OCI-LY7 (cell line): ENCODE measurements around the gene C1orf74. TPM values are rescaled to one million over a fixed set of nuclear protein-coding genes. Genes with fewer than 3 reads are reported as not detected.

Source experiments
- BruUV-seq: library from RNA; stranded (reverse); fragments of 400-500 nt; replicated peaks from 2 replicates; lab custom pipeline; 2021; lab: Mats Ljungman, UMichigan
- CTCF ChIA-PET: fragments of 300-600 bp; sonication (Branson Sonifier 250); formaldehyde crosslinking; loops from one replicate; lab custom pipeline; 2022; ENCODE audit warnings: antibody characterized with exemption; ENCODE audit not compliant: unreplicated experiment; lab: Charles Lee
- POLR2A ChIA-PET: fragments of 300-600 bp; sonication (Branson Sonifier 250); formaldehyde crosslinking; loops from one replicate; lab custom pipeline; 2022; ENCODE audit warnings: antibody characterized with exemption; lab: Charles Lee
- DNase-seq: peaks from one replicate; pipeline ENCODE4 v3.0.0-alpha.2; 2015; ENCODE audit warnings: low spot score
- H2AFZ ChIP-seq: fragments of 200-600 bp; sonication (generic), shearing (Covaris generic); 2 replicates; pipeline ENCODE4 v1.6.1; 2014; ENCODE audit warnings: mild to moderate bottlenecking, antibody characterized with exemption, low read length, moderate library complexity
- H3K27ac ChIP-seq: fragments of 200-600 bp; sonication (generic); 2 replicates; pipeline ENCODE4 v1.5.1; 2014; ENCODE audit warnings: mixed run types, low read depth, mild to moderate bottlenecking, moderate library complexity, low read length, inconsistent platforms; ENCODE audit not compliant: poor library complexity, severe bottlenecking
- H3K36me3 ChIP-seq: fragments of 200-600 bp; sonication (generic); 2 replicates; pipeline ENCODE4 v1.6.1; 2014; ENCODE audit warnings: mild to moderate bottlenecking, antibody characterized with exemption, low read length, moderate library complexity, mixed read lengths; ENCODE audit not compliant: insufficient read depth
- H3K4me1 ChIP-seq: fragments of 200-600 bp; sonication (generic); 2 replicates; pipeline ENCODE4 v1.5.1; 2014; ENCODE audit warnings: mild to moderate bottlenecking, low read length; ENCODE audit not compliant: insufficient read depth, poor library complexity, severe bottlenecking
- H3K4me2 ChIP-seq: fragments of 200-600 bp; sonication (generic); 2 replicates; pipeline ENCODE4 v1.6.1; 2014; ENCODE audit warnings: mild to moderate bottlenecking, low read length
- H3K4me3 ChIP-seq: fragments of 200-600 bp; sonication (generic); 2 replicates; pipeline ENCODE4 v1.5.1; 2014; ENCODE audit warnings: mild to moderate bottlenecking, low read depth, low read length; ENCODE audit not compliant: poor library complexity, severe bottlenecking
- H3K79me2 ChIP-seq: fragments of 200-600 bp; sonication (generic); 2 replicates; pipeline ENCODE4 v1.6.1; 2016; ENCODE audit warnings: low read depth, mild to moderate bottlenecking, low read length, moderate library complexity, mixed read lengths; ENCODE audit not compliant: insufficient read depth
- H3K9me2 ChIP-seq: fragments of 200-600 bp; sonication (generic); 2 replicates; pipeline ENCODE4 v1.6.1; 2016; ENCODE audit warnings: mild to moderate bottlenecking, low read length, mixed read lengths; ENCODE audit not compliant: insufficient read depth
- H3K9me3 ChIP-seq: fragments of 200-600 bp; sonication (generic); 2 replicates; pipeline ENCODE4 v1.6.1; 2014; ENCODE audit warnings: mild to moderate bottlenecking, mixed run types, low read length, mixed read lengths
- H4K20me1 ChIP-seq: fragments of 200-600 bp; sonication (generic); 2 replicates; pipeline ENCODE4 v1.6.1; 2014; ENCODE audit warnings: mild to moderate bottlenecking, antibody characterized with exemption, low read length, moderate library complexity, mixed read lengths; ENCODE audit not compliant: insufficient read depth
- EZH2phosphoT487 ChIP-seq: fragments of 200-600 bp; sonication (generic); IDR thresholded peaks from 2 replicates; pipeline ENCODE4 v1.6.1; 2018; ENCODE audit warnings: low read depth, borderline replicate concordance, mild to moderate bottlenecking, mixed run types, antibody characterized with exemption, low read length, moderate library complexity, mixed read lengths
- intact Hi-C: fragments of 100-400 bp; cut with micrococcal nuclease; formaldehyde crosslinking; loops from one replicate; pipeline ENCODE4 v1.10.0; 2022; ENCODE audit not compliant: unreplicated experiment
- total RNA-seq, 2 experiments: library from RNA; depleted of rRNA in 1 of 2; stranded (reverse); fragments of >200 nt in 1 of 2; shearing (Covaris generic) in 1 of 2; gene quantifications; 2 replicates each; pipeline ENCODE4 v1.2.3, GENCODE V29; 2014 to 2022
- TF ChIP-seq, protein P1 (sequence below): fragments of 200-600 bp; sonication (generic); conservative IDR thresholded peaks from 2 replicates; pipeline ENCODE4 v1.5.1; 2014; ENCODE audit warnings: mild to moderate bottlenecking, antibody characterized with exemption, low read length, moderate library complexity, mixed read lengths

Gene C1orf74
- total RNA-seq, 2 experiments from 2014 or later, result 4.2 to 4.4 TPM

DNA sequence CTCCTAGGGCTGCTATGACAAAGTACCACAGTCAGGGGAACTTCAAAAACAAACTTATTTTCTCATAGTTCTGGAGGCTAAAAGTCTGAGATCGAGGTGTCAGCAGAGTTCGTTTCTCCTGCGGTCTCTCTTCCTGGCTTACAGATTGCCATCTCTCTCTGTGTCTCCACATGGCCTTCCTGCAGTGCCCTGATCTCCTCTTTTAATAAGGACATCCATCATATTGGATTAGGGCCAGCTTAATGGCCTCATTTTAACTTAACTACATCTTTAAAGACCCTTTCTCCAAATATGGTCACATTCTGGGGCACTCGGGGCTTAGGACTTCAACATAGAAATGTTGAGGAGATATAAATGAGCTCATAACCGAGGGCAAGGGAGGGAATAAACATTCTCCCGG lies 12.2 kb downstream of the C1orf74 start:
- Histone ChIP-seq H3K4me2 (no peak overlapping the region), H3K9me3 (no peaks in the 10 kb centered on the region), H3K4me1 (peaks cover 54% of the 10 kb centered on the region), H3K9me2 (no peaks in the 10 kb centered on the region), H3K27ac (no peak overlapping the region), H4K20me1 (no peaks in the 10 kb centered on the region), H3K4me3 (no peak overlapping the region), H3K36me3 (peaks cover 25% of the 10 kb centered on the region), H2AFZ (no peak overlapping the region), H3K79me2 (no peaks in the 10 kb centered on the region)
- ChIA-PET CTCF (no interaction called here), POLR2A (interaction anchor here (0.6 to 3.2 kb wide), 4 partner anchors 8 to 585 kb away, joined by 3 to 24 read pairs (median 4); partner anchors contain the start of gene TRAF3IP3)
- BruUV-seq, result no TSS peak
- intact Hi-C loops, result no loop called here
- no peak for DNase-seq
- TF ChIP-seq EZH2phosphoT487, result no peak
- TF ChIP-seq, protein P1, sequence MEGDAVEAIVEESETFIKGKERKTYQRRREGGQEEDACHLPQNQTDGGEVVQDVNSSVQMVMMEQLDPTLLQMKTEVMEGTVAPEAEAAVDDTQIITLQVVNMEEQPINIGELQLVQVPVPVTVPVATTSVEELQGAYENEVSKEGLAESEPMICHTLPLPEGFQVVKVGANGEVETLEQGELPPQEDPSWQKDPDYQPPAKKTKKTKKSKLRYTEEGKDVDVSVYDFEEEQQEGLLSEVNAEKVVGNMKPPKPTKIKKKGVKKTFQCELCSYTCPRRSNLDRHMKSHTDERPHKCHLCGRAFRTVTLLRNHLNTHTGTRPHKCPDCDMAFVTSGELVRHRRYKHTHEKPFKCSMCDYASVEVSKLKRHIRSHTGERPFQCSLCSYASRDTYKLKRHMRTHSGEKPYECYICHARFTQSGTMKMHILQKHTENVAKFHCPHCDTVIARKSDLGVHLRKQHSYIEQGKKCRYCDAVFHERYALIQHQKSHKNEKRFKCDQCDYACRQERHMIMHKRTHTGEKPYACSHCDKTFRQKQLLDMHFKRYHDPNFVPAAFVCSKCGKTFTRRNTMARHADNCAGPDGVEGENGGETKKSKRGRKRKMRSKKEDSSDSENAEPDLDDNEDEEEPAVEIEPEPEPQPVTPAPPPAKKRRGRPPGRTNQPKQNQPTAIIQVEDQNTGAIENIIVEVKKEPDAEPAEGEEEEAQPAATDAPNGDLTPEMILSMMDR, result no peak

DNA sequence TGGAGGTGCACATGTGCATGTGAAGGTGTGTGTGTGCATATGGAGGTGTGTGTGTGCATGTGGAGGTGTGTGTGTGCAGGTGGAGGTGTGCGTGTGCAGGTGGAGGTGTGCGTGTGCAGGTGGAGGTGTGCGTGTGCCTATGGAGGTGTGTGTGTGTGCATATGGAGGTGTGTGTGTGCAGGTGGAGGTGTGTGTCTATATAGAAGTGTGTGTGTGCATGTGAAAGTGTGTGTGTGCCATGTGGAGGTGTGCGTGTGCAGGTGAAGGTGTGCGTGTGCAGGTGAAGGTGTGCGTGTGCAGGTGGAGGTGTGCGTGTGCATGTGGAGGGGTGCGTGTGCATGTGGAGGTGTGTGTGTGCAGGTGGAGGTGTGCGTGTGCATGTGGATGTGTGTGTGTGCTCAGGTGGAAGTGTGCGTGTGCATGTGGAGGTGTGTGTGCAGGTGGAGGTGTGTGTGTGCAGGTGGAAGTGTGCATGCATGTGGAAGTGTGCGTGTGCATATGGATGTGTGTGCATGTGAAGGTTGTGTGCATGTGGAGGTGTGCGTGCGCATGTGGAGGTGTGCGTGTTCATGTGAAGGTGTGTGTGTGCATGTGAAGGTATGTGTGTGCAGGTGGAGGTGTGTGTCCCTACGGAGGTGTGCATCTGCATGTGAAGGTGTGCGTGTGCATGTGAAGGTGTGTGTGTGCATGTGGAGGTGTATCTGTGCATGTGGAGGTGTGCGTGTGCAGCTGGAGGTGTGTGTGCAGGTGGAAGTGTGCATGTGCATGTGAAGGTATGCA lies 13.5 kb downstream of the C1orf74 start:
- ChIA-PET CTCF (no interaction called here), POLR2A (interaction anchor here (2.4 kb wide), 1 partner anchor 14 kb away, joined by 8 read pairs; the partner anchor contains the start of gene C1orf74)
- no peak overlapping the region for H3K4me2 ChIP-seq

More for the DNA sequence above, 13.5 kb downstream of the C1orf74 start:
- Histone ChIP-seq H3K4me3 (no peak overlapping the region), H3K27ac (no peak overlapping the region), H3K4me1 (peaks cover 49% of the 10 kb centered on the region), H4K20me1 (no peaks in the 10 kb centered on the region), H3K9me3 (no peaks in the 10 kb centered on the region), H3K79me2 (no peaks in the 10 kb centered on the region), H2AFZ (no peak overlapping the region), H3K9me2 (no peaks in the 10 kb centered on the region), H3K36me3 (peaks cover 24% of the 10 kb centered on the region)
- TF ChIP-seq EZH2phosphoT487, result no peak
- TF ChIP-seq, protein P1, result no peak
- BruUV-seq, result no TSS peak
- no peak for DNase-seq
- intact Hi-C loops, result no loop called here
